Fibroblast of pulmonary artery (primary cell): ENCODE data around the gene LAMB2.
A peak's percentile ranks its signal among the peaks of the same experiment; 100 is the strongest.

ENCODE experiments used
- DNase-seq: peaks from one replicate; pipeline ENCODE4 v3.0.0-alpha.2; 2010; ENCODE audit warnings: low read depth
- H3K4me3 ChIP-seq: replicated peaks from 2 replicates; pipeline ENCODE4 v1.5.1; 2011; ENCODE audit warnings: low read depth, mild to moderate bottlenecking, control low read depth, low read length, moderate library complexity
- TF ChIP-seq, protein P1 (sequence below): IDR thresholded peaks from 2 replicates; pipeline ENCODE4 v1.5.1; 2011; ENCODE audit warnings: mild to moderate bottlenecking, control low read depth, low read length, inconsistent platforms; ENCODE audit errors: missing control alignments

Gene LAMB2

DNA sequence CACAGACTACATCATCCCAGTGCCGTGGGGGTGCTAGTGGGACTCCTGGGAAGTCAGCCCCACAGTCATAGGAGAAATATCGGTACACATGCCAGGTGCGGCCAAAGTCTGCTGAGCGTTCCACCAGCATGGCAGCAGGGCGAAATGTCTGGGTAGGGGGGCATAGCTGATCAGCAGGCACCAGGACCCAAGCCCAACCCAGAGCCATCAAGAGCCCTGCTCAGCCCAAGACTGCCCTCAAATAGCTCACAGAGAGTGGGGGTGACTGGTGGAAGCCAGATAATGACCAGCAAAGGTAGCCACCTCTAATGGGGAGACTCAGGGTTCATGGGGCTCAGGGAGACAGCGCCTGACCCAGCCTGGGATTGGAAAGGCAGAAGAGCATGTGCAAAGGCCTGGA lies 1.3 kb downstream of the LAMB2 start:
- peak overlapping the region; percentile 93 for H3K4me3 ChIP-seq

DNA sequence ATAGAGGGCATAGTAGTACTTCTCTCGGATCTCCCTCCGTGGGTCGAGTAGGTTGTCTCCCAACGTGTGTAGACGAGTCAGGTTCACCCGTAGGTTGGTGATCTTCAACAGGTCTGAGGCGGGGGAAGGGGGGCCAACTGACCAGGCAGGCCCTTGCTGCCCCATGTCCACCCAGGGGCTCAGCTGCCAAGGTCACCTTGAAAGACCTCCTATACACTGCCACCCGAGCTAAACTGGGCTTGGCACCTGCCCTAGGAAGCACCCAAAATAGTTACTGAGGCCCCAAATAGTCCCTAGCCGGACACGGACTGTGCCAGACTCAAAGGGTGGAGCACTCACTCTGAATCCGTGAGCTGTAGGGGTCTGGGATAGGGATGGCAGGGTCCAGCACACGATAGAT lies 1.8 kb downstream of the LAMB2 start:
- no peak overlapping the region for H3K4me3 ChIP-seq
- DNase-seq = no peak
- TF ChIP-seq, protein P1, sequence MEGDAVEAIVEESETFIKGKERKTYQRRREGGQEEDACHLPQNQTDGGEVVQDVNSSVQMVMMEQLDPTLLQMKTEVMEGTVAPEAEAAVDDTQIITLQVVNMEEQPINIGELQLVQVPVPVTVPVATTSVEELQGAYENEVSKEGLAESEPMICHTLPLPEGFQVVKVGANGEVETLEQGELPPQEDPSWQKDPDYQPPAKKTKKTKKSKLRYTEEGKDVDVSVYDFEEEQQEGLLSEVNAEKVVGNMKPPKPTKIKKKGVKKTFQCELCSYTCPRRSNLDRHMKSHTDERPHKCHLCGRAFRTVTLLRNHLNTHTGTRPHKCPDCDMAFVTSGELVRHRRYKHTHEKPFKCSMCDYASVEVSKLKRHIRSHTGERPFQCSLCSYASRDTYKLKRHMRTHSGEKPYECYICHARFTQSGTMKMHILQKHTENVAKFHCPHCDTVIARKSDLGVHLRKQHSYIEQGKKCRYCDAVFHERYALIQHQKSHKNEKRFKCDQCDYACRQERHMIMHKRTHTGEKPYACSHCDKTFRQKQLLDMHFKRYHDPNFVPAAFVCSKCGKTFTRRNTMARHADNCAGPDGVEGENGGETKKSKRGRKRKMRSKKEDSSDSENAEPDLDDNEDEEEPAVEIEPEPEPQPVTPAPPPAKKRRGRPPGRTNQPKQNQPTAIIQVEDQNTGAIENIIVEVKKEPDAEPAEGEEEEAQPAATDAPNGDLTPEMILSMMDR = no peak

More for the DNA sequence above, 1.3 kb downstream of the LAMB2 start:
- TF ChIP-seq, protein P1 = no peak
- DNase-seq = no peak

DNA sequence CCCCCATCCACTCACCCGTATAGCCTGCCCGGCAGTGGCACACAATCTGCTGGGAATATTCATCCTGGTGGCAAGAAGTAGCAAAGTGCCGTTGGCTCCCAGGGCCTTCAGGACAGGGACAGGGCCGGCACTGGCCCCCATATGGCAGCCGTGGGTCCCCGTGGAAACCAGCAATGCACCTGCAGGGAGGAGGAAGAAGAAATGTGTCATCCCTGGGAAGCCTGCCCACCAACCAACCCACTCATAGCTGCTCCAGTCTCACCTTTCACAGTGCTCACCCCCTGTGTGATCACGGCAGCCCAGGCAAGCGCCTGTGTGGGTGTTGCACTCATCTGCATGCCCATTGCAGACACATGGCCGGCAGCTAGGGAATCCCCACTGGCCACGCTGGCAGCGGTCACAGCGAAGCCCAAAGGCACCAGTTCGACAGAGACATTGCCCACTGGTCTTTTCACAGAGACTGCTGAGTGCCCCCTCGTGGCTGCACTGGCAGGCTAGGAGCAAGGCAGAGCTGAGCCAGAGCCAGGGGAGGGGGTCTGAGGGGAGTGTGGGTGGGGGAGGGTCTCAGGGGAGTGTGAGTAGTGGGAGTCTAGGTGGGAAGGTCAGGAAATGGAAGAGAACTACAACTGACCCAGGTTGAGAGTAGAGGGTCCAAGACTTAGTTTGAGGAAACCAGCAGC lies 7.7 kb downstream of the LAMB2 start:
- H3K4me3 ChIP-seq = no peak overlapping the region
- TF ChIP-seq, protein P1 = no peak
- no peak for DNase-seq

DNA sequence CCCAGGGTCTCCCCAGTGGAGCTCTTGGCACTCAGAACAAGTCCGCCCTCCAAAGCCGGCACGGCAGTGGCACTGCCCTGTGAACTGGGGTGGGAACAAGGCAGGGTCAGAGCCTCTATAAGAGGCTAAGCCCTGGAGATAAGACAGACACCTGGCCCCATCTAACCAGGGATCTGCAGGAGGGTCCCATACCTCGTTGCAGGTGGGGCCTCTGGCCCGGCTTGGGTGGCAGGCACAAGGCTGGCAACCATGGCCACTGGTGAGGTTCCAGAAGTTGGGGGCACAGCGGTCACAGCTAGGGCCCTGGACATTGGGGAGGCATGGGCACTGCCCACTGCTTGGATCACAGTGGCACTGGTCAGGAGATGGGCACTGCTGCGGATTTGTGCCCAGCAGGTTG lies 8.6 kb downstream of the LAMB2 start:
- no peak overlapping the region for H3K4me3 ChIP-seq
- no peak for DNase-seq
- TF ChIP-seq, protein P1 = no peak

DNA sequence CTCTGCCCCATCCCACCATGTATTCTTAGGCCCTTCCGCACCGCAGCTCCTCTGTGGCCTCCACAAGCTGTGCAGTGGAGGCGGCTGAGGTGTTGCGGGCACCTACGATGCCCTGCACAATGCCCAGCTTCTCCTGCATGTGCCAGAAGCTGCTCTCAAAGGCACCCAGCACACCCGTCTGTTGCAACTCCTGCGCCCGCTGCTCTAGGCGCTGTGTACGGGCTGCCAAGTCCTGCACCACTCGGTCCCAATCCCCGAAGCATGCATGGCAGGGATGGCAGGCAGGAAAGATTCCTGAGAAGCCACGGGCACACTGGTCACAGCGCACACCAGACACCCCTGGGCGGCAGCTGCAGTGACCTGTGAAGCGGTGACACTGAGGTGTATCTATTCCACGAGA lies 9.2 kb downstream of the LAMB2 start:
- no peak for DNase-seq
- H3K4me3 ChIP-seq = no peak overlapping the region
- TF ChIP-seq, protein P1 = no peak

DNA sequence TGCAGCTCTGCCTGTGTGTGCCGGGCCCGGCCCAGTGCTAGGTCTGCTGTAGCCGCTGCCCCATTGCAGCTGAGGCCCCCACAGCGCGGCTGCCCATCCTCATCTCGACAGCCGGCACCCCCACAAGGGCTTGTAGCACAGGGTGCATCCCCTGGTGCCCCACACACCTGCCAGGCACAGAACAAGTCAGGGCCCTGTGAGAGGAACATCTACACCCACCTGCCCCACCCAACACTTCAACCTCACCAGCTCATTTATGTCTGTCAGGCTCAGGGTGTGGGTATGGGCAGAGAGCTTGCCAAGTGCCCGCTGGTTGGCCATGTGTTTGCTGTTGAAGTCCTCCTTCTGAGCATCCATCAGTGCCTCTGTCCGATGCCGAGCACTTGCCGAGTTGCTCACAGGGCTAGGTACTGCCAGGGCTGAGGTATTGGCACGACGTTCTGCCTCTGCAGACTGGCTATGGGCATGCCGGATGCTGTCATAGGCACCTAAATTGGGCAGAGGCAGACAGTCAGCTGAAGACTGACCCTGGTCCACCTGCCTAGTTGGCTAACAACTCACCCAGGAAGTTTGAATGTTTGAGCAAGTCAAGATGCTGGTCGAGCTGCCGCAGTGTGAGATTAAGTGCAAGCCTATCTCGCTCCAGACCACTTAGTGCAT lies 9.8 kb downstream of the LAMB2 start:
- no peak overlapping the region for H3K4me3 ChIP-seq
- TF ChIP-seq, protein P1 = no peak
- DNase-seq = no peak

DNA sequence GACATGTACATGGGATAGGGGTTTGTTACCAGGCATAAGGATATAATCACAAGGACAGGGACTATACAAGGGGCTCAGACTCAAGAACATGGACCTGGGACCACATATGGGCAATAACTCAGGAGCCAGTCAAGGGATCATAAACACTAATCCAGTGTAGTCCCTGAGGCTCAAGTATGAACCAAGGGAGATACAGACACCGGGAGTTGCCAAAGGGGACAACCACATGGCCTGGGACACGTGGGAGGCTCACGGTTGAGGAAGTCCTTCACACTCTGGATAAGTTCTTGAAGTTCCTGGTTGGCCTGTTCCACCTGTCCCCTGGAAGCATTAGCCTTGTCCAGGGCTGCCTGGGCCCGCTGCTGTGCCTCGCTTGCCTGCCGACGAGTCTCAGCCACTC lies 10.4 kb downstream of the LAMB2 start:
- TF ChIP-seq, protein P1 = no peak
- H3K4me3 ChIP-seq = no peak overlapping the region
- no peak for DNase-seq
